RWPE1 (cell line): ENCODE measurements around the gene CD34.
A peak's percentile ranks its signal among the peaks of the same experiment; 100 is the strongest.

ENCODE experiments used
- CTCF ChIA-PET: fragments of 350-600 bp; sonication (Branson Sonifier 250); formaldehyde crosslinking; extraction: SDS; loops from one replicate; lab custom pipeline; 2021; lab: Yijun Ruan, JAX
- POLR2A ChIA-PET: fragments of 400-600 bp; formaldehyde crosslinking; extraction: SDS; loops from one replicate; lab custom pipeline; 2020; ENCODE audit warnings: antibody characterized with exemption; ENCODE audit not compliant: low non-redundant PET; lab: Yijun Ruan, JAX
- DNase-seq: peaks from one replicate; pipeline ENCODE4 v3.0.0; 2012; ENCODE audit warnings: low spot score
- H3K27ac ChIP-seq: fragments of 450-650 bp; 2 replicates; pipeline ENCODE4 v1.5.1; 2017
- TF ChIP-seq, protein P1 (sequence below): fragments of 450-650 bp; conservative IDR thresholded peaks from 2 replicates; pipeline ENCODE4 v1.5.1; 2017; ENCODE audit warnings: low read depth, mild to moderate bottlenecking

CD34 gene

GRCh38 chr1:207850621-207851407 lies 60.1 kb downstream of the CD34 start:
- TF ChIP-seq, protein P1, sequence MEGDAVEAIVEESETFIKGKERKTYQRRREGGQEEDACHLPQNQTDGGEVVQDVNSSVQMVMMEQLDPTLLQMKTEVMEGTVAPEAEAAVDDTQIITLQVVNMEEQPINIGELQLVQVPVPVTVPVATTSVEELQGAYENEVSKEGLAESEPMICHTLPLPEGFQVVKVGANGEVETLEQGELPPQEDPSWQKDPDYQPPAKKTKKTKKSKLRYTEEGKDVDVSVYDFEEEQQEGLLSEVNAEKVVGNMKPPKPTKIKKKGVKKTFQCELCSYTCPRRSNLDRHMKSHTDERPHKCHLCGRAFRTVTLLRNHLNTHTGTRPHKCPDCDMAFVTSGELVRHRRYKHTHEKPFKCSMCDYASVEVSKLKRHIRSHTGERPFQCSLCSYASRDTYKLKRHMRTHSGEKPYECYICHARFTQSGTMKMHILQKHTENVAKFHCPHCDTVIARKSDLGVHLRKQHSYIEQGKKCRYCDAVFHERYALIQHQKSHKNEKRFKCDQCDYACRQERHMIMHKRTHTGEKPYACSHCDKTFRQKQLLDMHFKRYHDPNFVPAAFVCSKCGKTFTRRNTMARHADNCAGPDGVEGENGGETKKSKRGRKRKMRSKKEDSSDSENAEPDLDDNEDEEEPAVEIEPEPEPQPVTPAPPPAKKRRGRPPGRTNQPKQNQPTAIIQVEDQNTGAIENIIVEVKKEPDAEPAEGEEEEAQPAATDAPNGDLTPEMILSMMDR: no peak
- DNase-seq: no peak
- CTCF ChIA-PET: interaction anchor here (1.0 kb wide), 1 partner anchor 10 kb away, joined by 3 read pairs; no protein-coding TSS in a partner anchor
- POLR2A ChIA-PET: no interaction called here
- no peak overlapping the region for H3K27ac ChIP-seq

DNA sequence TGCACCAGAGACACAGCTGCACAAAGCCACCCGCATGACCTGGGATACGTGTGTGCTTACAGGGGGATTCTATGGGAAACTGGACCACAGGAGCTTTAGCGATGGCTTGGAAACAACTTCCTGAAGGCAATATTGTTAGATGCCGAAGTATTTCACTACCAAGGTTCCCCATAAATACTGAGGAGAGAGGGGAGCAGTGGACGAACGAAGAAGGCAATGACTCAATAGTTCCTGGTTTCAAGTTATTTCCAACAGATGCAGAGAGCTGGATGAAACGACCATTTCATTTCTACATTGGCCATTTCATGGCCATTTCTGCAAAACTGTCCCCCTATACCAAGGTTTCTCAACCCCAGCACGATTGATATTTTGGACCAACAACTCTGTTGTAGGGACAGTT lies 61.3 kb downstream of the CD34 start:
- ChIA-PET POLR2A (interaction anchor here (0.6 kb wide), 1 partner anchor 13 kb away, joined by 4 read pairs; no protein-coding TSS in a partner anchor), CTCF (interaction anchor here (0.6 to 1.0 kb wide), 2 partner anchors 9 to 167 kb away, joined by 3 read pairs; no protein-coding TSS in a partner anchor)
- TF ChIP-seq, protein P1: no peak
- no peak for DNase-seq
- no peak overlapping the region; the same call in 1 of the 2 replicates for H3K27ac ChIP-seq

- no peak for DNase-seq
- ChIA-PET CTCF (no interaction called here), POLR2A (no interaction called here)
- TF ChIP-seq, protein P1: no peak
- peak overlapping the region; percentile 27; the same call in 1 of the 2 replicates for H3K27ac ChIP-seq
Observed at GRCh38 chr1:207849016-207849415, 61.9 kb downstream of the CD34 start.

DNA sequence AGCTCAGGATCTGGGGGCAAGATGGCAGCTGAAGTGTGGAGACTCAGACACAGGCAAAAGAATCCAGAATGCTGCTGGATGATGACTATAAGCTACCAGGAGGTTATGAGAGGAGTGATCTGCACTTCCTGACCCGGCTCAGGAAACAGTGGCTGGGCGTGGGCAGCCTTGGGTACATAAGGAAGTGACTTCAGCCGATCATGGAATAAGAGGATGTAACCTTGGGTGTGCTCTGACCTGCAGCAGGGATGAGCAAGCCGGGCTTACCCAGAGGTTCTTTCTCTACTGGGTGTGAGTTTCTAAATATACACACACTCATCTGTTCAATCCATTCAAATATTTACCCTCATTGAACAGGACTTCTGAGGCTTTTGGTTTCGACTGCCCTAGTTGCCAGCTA lies 62.7 kb downstream of the CD34 start:
- TF ChIP-seq, protein P1: no peak
- CTCF ChIA-PET: interaction anchor here (0.6 kb wide), 1 partner anchor 207 kb away, joined by 3 read pairs; no protein-coding TSS in a partner anchor
- POLR2A ChIA-PET: interaction anchor here (0.8 kb wide), 1 partner anchor 14 kb away, joined by 3 read pairs; no protein-coding TSS in a partner anchor
- peak overlapping the region; percentile 81 for H3K27ac ChIP-seq
- DNase-seq: peak; percentile 85

- POLR2A ChIA-PET: no interaction called here
- CTCF ChIA-PET: no interaction called here
- DNase-seq: peak; percentile 45
- TF ChIP-seq, protein P1: no peak
- peak overlapping the region; percentile 81; the same call in 1 of the 2 replicates for H3K27ac ChIP-seq
Observed at GRCh38 chr1:207847116-207847515, 63.8 kb downstream of the CD34 start.

DNA sequence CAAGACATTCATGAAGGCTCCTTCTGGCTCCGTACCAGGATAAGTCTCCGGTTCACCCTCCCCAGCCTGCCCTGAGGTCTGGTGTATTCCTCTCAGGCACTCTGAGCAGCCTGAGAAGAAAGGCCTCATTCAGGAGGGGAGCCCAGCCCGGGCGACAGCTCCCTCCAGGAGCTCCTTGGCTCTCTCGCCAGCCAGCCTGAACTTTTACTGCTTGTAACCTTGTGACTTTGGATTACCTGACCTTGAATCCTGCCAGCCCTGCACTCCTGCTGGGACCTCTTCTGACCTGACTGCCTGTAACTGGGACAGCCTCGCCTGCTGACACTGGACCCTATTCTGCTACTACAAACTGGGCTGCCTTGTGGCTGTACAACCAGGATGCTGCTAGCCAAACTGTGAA lies 65.8 kb downstream of the CD34 start:
- POLR2A ChIA-PET: no interaction called here
- H3K27ac ChIP-seq: no peak overlapping the region
- DNase-seq: no peak
- TF ChIP-seq, protein P1: no peak
- CTCF ChIA-PET: no interaction called here
